GM13976 (cell line): ENCODE data around the gene MICAL1.
A peak's percentile ranks its signal among the peaks of the same experiment; 100 is the strongest.

Experiments used
- DNase-seq: peaks from one replicate; pipeline ENCODE4 v3.0.0; 2012; ENCODE audit warnings: low spot score
- in situ Hi-C: fragments of 300-500 bp; cut with MboI; formaldehyde crosslinking; loops from one replicate; pipeline ENCODE4 v1.12.0; 2022; ENCODE audit warnings: low sequenced_read_pairs, mixed read lengths, inconsistent platforms; ENCODE audit not compliant: unreplicated experiment
- TF ChIP-seq, protein P1 (sequence below): IDR thresholded peaks from 2 replicates; pipeline ENCODE4 v1.5.1; 2012; ENCODE audit warnings: borderline replicate concordance, mild to moderate bottlenecking; ENCODE audit not compliant: insufficient read depth; ENCODE audit errors: extremely low read depth, missing control alignments, control extremely low read depth

MICAL1 gene, protein sequence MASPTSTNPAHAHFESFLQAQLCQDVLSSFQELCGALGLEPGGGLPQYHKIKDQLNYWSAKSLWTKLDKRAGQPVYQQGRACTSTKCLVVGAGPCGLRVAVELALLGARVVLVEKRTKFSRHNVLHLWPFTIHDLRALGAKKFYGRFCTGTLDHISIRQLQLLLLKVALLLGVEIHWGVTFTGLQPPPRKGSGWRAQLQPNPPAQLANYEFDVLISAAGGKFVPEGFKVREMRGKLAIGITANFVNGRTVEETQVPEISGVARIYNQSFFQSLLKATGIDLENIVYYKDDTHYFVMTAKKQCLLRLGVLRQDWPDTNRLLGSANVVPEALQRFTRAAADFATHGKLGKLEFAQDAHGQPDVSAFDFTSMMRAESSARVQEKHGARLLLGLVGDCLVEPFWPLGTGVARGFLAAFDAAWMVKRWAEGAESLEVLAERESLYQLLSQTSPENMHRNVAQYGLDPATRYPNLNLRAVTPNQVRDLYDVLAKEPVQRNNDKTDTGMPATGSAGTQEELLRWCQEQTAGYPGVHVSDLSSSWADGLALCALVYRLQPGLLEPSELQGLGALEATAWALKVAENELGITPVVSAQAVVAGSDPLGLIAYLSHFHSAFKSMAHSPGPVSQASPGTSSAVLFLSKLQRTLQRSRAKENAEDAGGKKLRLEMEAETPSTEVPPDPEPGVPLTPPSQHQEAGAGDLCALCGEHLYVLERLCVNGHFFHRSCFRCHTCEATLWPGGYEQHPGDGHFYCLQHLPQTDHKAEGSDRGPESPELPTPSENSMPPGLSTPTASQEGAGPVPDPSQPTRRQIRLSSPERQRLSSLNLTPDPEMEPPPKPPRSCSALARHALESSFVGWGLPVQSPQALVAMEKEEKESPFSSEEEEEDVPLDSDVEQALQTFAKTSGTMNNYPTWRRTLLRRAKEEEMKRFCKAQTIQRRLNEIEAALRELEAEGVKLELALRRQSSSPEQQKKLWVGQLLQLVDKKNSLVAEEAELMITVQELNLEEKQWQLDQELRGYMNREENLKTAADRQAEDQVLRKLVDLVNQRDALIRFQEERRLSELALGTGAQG

DNA sequence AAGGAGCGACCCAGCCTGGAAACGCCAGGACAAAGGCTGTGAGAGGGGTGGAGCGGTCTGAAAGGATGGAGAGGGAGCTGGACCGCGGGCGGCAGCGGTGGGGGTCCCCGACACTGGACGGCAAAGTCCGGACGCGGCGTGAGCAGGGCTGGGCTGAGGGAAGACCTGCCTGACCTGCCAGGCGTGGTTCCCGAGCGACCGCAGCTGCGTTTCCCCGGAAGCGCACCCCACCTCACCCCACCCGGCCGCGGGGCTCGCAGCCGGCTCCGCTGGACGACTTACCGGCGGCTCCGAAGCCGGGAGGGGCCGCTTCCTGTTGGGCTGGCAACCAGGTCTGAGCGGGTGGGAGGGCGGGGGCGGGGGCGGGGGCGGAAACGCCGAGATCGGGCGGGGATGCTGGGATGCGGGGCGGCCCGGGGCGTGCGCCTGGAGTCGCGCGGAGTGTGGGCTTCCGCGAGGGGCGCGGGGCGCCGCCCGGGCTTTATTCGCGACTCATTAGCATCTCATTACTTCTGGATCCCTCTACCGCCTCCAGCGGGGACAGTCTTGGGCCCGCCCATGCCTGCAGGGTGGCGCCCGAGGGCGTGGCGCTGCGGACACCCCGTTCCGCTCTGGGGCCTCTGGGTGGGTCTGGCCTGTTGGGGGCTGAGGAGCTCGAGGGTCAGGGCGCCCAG is at the start of gene MICAL1:
MICAL1 (minus strand) TSS at position 336 of the 674 bp plus-strand sequence. CDS start 1,576 bp downstream, outside the sequence.
- peak; percentile 85 for DNase-seq
- in situ Hi-C loops: no loop called here

DNA sequence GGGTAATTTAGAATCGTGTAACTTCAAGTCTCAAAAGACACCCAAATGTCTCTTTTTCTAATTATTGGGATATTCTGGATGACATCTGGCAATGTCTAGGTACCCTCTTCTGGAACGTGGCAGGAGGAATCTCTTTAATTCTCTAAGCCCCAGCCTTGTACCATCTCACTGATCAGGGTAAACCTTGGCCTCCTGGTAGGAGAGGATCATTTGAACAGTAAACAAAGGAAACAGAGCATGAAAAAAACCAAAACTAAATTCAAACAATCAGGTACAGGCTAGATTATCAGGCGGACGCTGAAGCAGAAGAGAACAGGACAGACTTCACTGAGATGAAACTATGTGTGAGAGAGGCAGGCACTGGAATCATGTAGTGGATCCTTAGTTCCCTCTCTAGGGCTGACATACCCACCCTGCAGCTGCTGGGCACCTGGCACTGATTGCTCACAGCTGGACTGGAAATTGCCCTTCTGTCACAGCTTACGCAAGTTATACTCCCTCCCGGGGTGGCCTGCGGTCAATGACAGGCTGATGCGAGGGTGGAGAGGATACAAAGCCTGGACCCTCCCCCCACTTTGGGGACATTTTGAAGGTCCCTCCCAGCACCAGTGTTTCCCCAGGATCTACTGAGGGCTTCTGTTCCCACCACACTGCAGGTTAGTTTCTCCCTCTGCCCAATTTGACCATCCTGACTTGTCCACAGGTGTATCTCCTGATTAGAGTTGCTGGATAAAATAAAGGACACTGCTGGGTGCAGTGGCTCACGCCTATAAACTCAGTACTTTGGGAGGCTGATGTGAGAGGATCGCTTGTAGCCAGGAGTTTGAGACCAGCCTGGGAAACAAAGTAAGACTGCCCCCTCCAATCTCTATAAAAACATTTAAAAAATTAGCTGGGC is 48.0 kb upstream of the MICAL1 start:
- no peak for DNase-seq
- in situ Hi-C loops: loop anchor here (25.0 kb wide), 1 partner anchor 884 kb away; no protein-coding TSS in a partner anchor
- TF ChIP-seq, protein P1, sequence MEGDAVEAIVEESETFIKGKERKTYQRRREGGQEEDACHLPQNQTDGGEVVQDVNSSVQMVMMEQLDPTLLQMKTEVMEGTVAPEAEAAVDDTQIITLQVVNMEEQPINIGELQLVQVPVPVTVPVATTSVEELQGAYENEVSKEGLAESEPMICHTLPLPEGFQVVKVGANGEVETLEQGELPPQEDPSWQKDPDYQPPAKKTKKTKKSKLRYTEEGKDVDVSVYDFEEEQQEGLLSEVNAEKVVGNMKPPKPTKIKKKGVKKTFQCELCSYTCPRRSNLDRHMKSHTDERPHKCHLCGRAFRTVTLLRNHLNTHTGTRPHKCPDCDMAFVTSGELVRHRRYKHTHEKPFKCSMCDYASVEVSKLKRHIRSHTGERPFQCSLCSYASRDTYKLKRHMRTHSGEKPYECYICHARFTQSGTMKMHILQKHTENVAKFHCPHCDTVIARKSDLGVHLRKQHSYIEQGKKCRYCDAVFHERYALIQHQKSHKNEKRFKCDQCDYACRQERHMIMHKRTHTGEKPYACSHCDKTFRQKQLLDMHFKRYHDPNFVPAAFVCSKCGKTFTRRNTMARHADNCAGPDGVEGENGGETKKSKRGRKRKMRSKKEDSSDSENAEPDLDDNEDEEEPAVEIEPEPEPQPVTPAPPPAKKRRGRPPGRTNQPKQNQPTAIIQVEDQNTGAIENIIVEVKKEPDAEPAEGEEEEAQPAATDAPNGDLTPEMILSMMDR: no peak

More for the DNA sequence above, at the start of gene MICAL1:
- TF ChIP-seq, protein P1: peak; percentile 9

DNA sequence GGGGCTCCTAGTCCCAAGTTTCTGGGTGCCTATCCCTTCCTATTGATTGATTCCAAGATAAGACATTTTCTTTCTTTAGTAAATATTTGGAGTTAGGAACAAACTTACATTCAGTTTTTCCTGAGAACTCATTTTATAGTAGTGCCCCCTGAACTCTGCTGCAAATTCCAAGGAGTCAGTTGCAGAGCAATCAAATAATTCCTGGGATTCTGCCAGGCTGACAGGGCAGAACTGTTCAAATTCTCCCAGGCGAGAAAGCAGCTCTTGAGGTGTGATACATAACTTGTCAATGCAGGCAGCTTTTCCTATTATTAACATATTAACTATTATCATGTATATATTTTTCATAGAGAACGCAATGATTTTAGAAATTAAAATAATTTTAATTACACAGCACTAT is 43.4 kb upstream of the MICAL1 start:
- no peak for DNase-seq
- TF ChIP-seq, protein P1: no peak
- in situ Hi-C loops: no loop called here

DNA sequence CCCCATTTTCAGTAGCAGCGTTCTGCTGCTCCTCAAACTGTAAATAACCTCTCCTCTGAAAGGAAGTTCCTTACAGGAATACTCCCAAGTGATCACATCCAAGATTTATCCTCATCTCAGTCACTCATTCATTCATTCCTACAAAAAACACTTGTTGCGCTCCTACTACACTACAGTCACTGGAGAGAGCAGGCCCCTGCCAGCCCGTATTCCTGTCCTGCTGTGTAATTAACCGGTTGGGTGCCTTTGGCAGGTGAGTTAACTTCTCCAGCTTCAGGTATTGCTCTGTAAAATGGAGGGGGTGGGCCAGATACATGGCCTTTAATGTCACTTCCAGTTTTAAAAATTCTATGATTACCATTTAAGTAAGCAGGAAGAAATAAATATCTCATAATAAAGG is 42.5 kb upstream of the MICAL1 start:
- TF ChIP-seq, protein P1: no peak
- no peak for DNase-seq
- in situ Hi-C loops: no loop called here

DNA sequence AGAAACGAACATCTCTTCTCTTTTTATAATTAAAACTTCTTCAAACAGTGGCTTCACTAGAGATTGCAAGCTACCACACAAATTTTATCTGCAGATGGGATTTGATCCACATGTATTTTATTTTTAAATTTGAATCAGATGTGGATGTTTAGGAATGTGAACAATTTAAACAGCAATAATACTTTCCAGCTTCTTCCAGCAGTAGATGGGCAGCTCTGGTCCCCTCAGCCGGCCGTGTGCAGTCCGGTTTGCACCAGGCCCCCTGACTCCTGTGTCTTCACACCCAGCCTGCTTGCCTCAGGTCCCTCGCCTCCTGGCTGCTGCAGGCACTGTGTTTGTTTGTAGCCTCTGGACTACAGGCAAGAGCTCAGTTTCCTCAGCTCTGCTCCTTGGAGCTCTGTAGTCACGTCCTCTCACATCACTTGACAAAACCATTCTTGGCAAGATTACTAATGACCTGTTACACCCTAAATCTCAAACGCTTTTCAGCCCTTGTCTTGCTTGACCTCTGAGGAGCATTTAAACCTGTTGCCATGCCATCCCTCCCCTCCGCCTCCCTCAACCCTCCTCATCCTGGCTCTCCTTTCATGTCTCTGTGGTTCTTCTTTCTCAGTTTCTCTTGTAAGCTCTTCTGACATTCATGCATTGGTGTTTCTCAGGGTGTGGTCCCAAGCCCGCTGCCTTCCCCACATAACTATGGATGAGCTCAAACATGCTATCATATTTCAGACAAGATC is 40.6 kb upstream of the MICAL1 start:
- DNase-seq: no peak
- TF ChIP-seq, protein P1: no peak
- in situ Hi-C loops: no loop called here
